OCI-LY3 (cell line): ENCODE data around the gene C14orf119.

ENCODE experiments used
- H2AFZ ChIP-seq: fragments of 200-600, 300-600 bp; shearing (Covaris generic); 2 replicates; pipeline ENCODE4 v1.6.0; 2014; ENCODE audit warnings: antibody characterized with exemption, low read depth, low read length
- H3K27ac ChIP-seq: fragments of 200-600, 300-600 bp; sonication (generic); 2 replicates; pipeline ENCODE4 v1.5.1; 2014; ENCODE audit warnings: mild to moderate bottlenecking, low read length, moderate library complexity, mixed read lengths
- H3K27me3 ChIP-seq: fragments of 200-600, 300-600 bp; sonication (generic); 2 replicates; pipeline ENCODE4 v1.6.1; 2014; ENCODE audit warnings: low read depth, low read length, mixed read lengths
- H3K36me3 ChIP-seq: fragments of 200-600, 300-600 bp; sonication (generic); replicated peaks from 2 replicates; pipeline ENCODE3; 2014; ENCODE audit warnings: low read depth, low read length, mixed read lengths
- H3K4me1 ChIP-seq: fragments of 300-600, 200-600 bp; sonication (generic); 2 replicates; pipeline ENCODE4 v1.6.1; 2014; ENCODE audit warnings: low read length, mixed read lengths
- H3K4me2 ChIP-seq: fragments of 200-600, 300-600 bp; sonication (generic); 2 replicates; pipeline ENCODE4 v1.6.1; 2014; ENCODE audit warnings: low read length, mixed read lengths
- H3K4me3 ChIP-seq: fragments of 300-600, 200-600 bp; sonication (generic); 2 replicates; pipeline ENCODE4 v1.5.1; 2014; ENCODE audit warnings: antibody characterized with exemption, mild to moderate bottlenecking, low read length, moderate library complexity
- H3K79me2 ChIP-seq: fragments of 300-600, 200-600 bp; shearing (Covaris generic); 2 replicates; pipeline ENCODE4 v1.6.1; 2014; ENCODE audit warnings: mild to moderate bottlenecking, low read length, mixed read lengths
- H3K9ac ChIP-seq: fragments of 300-600, 200-600 bp; shearing (Covaris generic); 2 replicates; pipeline ENCODE4 v1.6.0; 2014; ENCODE audit warnings: mild to moderate bottlenecking, low read length, moderate library complexity
- H3K9me3 ChIP-seq: fragments of 200-600, 300-600 bp; shearing (Covaris generic); 2 replicates; pipeline ENCODE4 v1.6.1; 2014; ENCODE audit warnings: low read length, mixed read lengths; ENCODE audit not compliant: insufficient read depth
- H4K20me1 ChIP-seq: fragments of 200-600, 300-600 bp; sonication (generic); 2 replicates; pipeline ENCODE4 v1.6.1; 2016; ENCODE audit warnings: low read length, mixed read lengths; ENCODE audit not compliant: insufficient read depth
- EZH2phosphoT487 ChIP-seq: fragments of 200-600 bp; shearing (Covaris generic); IDR thresholded peaks from 2 replicates; pipeline ENCODE4 v1.6.1; 2018; ENCODE audit warnings: antibody characterized with exemption, mixed run types, low read depth
- TF ChIP-seq, protein P1 (sequence below): fragments of 200-600, 300-600 bp; sonication (generic); IDR thresholded peaks from 2 replicates; pipeline ENCODE4 v1.5.1; 2014; ENCODE audit warnings: antibody characterized with exemption, low read length, low read depth

The C14orf119 gene

DNA sequence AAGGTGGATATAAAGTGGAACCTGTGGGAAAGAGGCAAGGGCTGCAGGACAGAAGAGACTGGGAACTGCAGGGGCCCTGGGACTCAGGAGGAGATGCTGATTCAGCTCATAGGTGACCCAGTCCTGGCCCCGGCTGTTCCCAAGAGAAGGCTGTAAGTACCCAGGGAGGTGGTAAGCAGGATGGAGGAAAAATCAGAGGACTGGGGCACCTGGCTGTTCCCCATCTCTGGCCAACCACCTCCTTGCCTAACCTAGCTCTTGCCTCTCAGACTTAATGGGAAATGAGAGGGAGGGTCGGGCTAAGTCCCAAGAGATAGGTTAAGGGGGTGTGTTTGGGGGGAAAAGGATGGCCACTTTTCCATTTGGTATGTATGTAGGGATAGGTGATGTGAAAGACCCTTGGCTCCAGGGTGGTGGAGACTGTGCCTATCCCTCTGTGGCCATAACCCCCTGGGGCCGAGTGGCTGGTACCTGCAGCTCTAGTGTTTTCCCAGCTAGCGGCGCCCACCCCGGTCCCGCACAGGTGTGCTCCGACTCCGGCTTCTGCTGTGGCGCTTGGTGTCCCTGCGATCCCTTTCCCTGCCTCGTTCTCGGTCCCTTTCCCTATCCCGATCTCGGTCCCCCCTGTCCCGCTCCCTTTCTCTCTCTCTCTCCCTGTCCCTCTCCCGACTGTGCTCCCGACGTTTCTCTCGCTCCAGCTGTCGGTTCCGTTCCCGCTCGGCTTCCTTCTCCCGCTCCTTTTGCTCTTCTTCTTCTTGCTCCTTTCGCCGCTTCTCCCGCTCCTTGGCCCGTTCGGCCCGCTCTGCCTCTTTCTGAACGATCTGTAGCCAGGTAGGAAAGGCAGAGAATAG, 36.4 kb upstream of the C14orf119 start:
- H3K36me3 ChIP-seq = peaks cover 36% of the 10 kb centered on the region
- no peak overlapping the region for H3K27ac ChIP-seq
- peaks cover 20% of the 10 kb centered on the region for H3K4me1 ChIP-seq

DNA sequence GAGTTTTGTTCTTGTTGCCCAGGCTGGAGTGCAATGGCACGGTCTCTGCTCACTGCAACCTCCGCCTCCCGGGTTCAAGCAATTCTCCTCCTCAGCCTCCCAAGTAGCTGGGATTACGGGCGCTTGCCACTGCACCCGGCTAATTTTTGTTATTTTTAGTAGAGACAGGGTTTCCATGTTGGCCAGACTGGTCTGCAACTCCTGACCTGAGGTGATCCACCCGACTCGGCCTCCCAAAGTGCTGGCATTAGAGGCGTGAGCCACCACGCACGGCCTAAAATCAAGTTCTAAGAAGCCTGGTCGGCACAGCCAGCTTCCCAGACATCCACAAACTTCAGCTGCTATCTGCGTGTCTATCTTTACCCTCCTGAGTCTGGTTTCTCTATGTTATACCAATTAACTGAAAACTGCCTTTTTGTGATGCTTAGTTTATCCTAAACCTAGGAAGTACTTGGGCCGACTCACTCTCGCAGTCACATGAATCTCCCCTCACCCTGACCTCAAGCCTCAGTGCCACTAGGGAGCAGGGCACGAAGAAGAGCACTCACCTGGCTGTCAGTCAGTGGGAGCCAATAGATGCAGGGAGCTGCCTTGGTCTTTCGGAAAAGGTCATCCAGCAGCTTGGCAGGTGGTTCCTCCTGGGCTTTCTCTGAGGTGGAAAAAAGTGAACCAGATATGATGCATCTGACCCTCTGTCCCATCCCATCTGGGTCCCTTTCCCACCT, 34.6 kb upstream of the C14orf119 start:
- peaks cover 2% of the 10 kb centered on the region for H3K79me2 ChIP-seq
- H2AFZ ChIP-seq = no peak overlapping the region
- H3K4me2 ChIP-seq = no peak overlapping the region
- H3K4me3 ChIP-seq = no peak overlapping the region
- H3K36me3 ChIP-seq = peaks cover 52% of the 10 kb centered on the region
- H3K27me3 ChIP-seq = peaks cover 7% of the 10 kb centered on the region; the same call in 1 of the 2 replicates
- no peak overlapping the region for H3K9ac ChIP-seq
- H3K27ac ChIP-seq = no peak overlapping the region
- H3K9me3 ChIP-seq = no peaks in the 10 kb centered on the region
- H3K4me1 ChIP-seq = peaks cover 20% of the 10 kb centered on the region
- no peak for TF ChIP-seq EZH2phosphoT487
- TF ChIP-seq, protein P1, sequence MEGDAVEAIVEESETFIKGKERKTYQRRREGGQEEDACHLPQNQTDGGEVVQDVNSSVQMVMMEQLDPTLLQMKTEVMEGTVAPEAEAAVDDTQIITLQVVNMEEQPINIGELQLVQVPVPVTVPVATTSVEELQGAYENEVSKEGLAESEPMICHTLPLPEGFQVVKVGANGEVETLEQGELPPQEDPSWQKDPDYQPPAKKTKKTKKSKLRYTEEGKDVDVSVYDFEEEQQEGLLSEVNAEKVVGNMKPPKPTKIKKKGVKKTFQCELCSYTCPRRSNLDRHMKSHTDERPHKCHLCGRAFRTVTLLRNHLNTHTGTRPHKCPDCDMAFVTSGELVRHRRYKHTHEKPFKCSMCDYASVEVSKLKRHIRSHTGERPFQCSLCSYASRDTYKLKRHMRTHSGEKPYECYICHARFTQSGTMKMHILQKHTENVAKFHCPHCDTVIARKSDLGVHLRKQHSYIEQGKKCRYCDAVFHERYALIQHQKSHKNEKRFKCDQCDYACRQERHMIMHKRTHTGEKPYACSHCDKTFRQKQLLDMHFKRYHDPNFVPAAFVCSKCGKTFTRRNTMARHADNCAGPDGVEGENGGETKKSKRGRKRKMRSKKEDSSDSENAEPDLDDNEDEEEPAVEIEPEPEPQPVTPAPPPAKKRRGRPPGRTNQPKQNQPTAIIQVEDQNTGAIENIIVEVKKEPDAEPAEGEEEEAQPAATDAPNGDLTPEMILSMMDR = no peak
- H4K20me1 ChIP-seq = peaks cover 5% of the 10 kb centered on the region

More for the DNA sequence above, 36.4 kb upstream of the C14orf119 start:
- Histone ChIP-seq H3K27me3 (peaks cover 7% of the 10 kb centered on the region; the same call in 1 of the 2 replicates), H3K9ac (no peak overlapping the region), H3K79me2 (no peaks in the 10 kb centered on the region), H2AFZ (no peak overlapping the region), H3K4me2 (no peak overlapping the region), H4K20me1 (peaks cover 5% of the 10 kb centered on the region), H3K9me3 (no peaks in the 10 kb centered on the region), H3K4me3 (no peak overlapping the region)
- TF ChIP-seq, protein P1 = no peak
- no peak for TF ChIP-seq EZH2phosphoT487

DNA sequence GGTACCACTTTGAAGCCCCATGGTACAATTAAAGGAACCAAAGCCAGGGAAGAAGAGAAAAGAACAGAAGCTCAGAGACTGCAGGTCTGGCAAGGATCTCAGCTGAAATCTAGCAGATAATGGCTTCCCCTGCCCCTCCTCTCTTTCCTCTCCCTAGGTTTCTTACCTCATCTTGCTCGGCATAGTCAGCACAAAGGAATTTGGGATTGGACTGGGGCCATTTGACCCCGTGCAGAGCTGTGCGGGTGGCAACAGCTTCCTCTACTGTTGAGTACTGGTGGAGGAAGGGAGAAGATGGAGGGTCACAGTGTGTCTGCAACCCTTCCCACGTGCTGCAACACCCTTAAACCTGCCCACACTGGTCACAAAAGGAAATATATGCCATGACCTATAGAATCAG, 33.3 kb upstream of the C14orf119 start:
- Histone ChIP-seq H2AFZ (no peak overlapping the region), H3K27me3 (peaks cover 2% of the 10 kb centered on the region; the same call in 1 of the 2 replicates), H4K20me1 (peaks cover 13% of the 10 kb centered on the region), H3K36me3 (peaks cover 64% of the 10 kb centered on the region), H3K79me2 (peaks cover 14% of the 10 kb centered on the region), H3K4me2 (no peak overlapping the region), H3K4me1 (peaks cover 7% of the 10 kb centered on the region), H3K27ac (no peak overlapping the region), H3K9me3 (no peaks in the 10 kb centered on the region), H3K9ac (no peak overlapping the region), H3K4me3 (no peak overlapping the region)
- TF ChIP-seq EZH2phosphoT487 = no peak
- TF ChIP-seq, protein P1 = no peak

DNA sequence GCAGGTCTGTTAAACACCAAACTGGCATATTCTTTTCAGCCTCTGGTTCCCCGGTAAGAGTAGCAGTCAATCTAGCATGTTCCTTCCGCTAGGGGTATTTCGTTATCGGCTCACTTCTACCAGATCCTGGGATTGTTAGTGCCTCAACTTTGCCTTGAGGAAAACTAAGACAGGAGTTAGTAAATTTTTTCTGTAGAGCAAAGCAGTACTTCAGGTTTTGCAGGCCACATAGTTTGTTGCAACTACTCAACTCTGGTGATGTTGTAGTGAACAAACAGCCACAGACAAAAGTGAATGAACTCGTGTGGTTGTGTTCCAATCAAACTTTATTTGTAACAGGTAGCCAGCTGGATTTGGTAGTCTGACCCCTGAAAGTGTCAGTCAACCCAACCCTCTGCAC, 31.7 kb upstream of the C14orf119 start:
- Histone ChIP-seq H2AFZ (no peak overlapping the region), H3K27me3 (no peaks in the 10 kb centered on the region), H3K27ac (no peak overlapping the region), H4K20me1 (peaks cover 10% of the 10 kb centered on the region), H3K4me2 (no peak overlapping the region), H3K79me2 (peaks cover 29% of the 10 kb centered on the region), H3K4me1 (0 out of 2 replicates have a peak, but pooled peaks cover under 1% of the 10 kb centered on the region), H3K4me3 (no peak overlapping the region), H3K9ac (no peak overlapping the region), H3K36me3 (peaks cover 76% of the 10 kb centered on the region), H3K9me3 (no peaks in the 10 kb centered on the region)
- TF ChIP-seq EZH2phosphoT487 = no peak
- TF ChIP-seq, protein P1 = no peak
